Effector memory CD4-positive, alpha-beta T cell (primary cell): ENCODE results near the gene C16orf90.

Source experiments
- DNase-seq, 3 donors: peaks; one replicate each; pipeline ENCODE4 v3.0.0-alpha.2; 2020
- H3K27ac ChIP-seq: 2 replicates; pipeline ENCODE4 v1.7.0; 2013; ENCODE audit warnings: mild to moderate bottlenecking, low read length, moderate library complexity; ENCODE audit not compliant: insufficient read depth, poor library complexity, severe bottlenecking
- H3K27me3 ChIP-seq: replicated peaks from 2 replicates; pipeline ENCODE4 v1.7.0; 2013; ENCODE audit warnings: mild to moderate bottlenecking, low read length; ENCODE audit not compliant: insufficient read depth, control insufficient read depth, poor library complexity, severe bottlenecking
- H3K36me3 ChIP-seq: 2 replicates; pipeline ENCODE4 v1.7.0; 2013; ENCODE audit warnings: mild to moderate bottlenecking, low read length, moderate library complexity; ENCODE audit not compliant: control insufficient read depth, insufficient read depth
- H3K4me1 ChIP-seq: 2 replicates; pipeline ENCODE4 v1.7.0; 2013; ENCODE audit warnings: low read length, mild to moderate bottlenecking; ENCODE audit not compliant: control insufficient read depth, insufficient read depth, poor library complexity, severe bottlenecking
- H3K4me3 ChIP-seq: 2 replicates; pipeline ENCODE4 v1.7.0; 2013; ENCODE audit warnings: low read length, low read depth, mild to moderate bottlenecking; ENCODE audit not compliant: insufficient read depth, poor library complexity, severe bottlenecking
- H3K9me3 ChIP-seq: 2 replicates; pipeline ENCODE4 v1.7.0; 2013; ENCODE audit warnings: mild to moderate bottlenecking, low read length, moderate library complexity; ENCODE audit not compliant: control insufficient read depth

Gene C16orf90

DNA sequence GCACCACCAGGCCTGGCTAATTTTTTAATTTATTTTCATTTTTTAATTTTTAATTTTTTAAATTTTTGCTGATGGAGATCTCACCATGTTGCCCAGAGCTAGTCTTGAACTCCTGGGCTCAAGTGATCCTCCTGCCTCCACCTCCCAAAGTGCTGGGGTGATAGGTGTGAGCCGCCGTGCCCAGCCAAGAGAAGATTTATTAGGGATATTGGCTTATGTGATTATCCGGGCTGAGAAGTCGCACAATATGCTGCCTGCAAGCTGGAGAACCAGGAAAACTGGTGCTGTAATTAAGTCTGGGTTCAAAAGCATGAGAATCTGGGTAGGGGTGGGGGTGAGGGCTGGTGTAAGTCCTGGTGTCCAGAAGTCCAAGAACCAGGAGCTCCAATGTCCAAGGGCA lies 2.5 kb upstream of the C16orf90 start:
- no peaks in the 10 kb centered on the region for H3K27me3 ChIP-seq
- no peaks in the 10 kb centered on the region for H3K36me3 ChIP-seq
- no peak for DNase-seq
- H3K9me3 ChIP-seq: no peaks in the 10 kb centered on the region
- no peak overlapping the region for H3K27ac ChIP-seq
- H3K4me3 ChIP-seq: no peak overlapping the region
- peaks cover 18% of the 10 kb centered on the region for H3K4me1 ChIP-seq

DNA sequence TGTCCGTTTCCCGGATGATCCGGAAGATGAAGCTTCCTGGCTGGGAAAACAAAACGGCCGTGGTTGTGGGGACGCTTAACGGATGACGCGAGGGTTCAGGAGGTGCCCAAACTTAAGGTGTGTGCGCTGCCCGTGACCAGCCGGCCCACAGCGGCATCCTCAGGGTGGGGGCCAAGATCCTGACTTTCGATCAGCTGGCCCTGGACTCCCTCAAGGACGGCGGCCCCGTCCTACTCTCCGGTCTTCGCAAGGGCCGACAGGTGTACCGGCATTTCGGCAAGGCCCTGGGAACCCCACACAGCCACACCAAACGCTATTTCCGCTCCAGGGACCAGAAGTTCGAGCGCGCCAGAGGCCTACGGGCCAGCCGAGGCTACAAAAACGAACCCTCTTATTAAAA lies 1.1 kb upstream of the C16orf90 start:
- H3K9me3 ChIP-seq: no peaks in the 10 kb centered on the region
- H3K4me1 ChIP-seq: peaks cover 4% of the 10 kb centered on the region
- H3K27ac ChIP-seq: no peak overlapping the region
- no peak for DNase-seq
- H3K4me3 ChIP-seq: no peak overlapping the region
- no peaks in the 10 kb centered on the region for H3K36me3 ChIP-seq
- H3K27me3 ChIP-seq: no peaks in the 10 kb centered on the region

DNA sequence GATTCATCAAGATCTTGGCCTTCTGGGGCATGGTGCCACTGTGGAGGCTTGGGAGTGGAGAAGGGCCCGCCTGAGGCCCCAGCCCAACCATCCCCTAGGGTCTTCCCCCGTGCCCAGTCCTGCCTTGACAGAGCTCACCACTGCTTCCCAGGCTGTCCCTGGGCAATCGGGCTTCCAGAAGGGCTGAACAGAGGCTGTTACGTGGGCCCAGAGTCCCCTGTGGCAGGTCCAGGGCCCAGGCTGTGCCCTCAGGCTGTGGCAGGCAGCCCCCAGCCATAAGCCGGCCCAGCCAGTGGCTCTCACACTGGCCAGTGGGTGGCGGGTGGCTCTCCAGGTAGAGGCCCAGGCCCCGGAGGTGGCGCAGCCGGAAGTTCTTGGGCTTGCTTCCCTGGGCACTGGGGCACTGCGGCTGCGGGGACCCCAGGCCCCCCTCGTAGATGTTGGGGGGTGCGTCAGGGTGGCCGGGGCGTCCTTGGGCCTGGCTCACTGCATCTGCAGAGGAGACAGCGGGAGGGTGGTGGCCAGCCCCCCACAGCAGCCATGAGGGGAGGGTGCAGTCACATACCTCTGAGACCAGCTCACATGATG lies 809 bp downstream of the C16orf90 start:
- Histone ChIP-seq H3K27ac (no peak overlapping the region), H3K9me3 (no peaks in the 10 kb centered on the region), H3K4me3 (no peak overlapping the region), H3K4me1 (no peaks in the 10 kb centered on the region), H3K36me3 (no peaks in the 10 kb centered on the region), H3K27me3 (no peaks in the 10 kb centered on the region)
- no peak for DNase-seq

DNA sequence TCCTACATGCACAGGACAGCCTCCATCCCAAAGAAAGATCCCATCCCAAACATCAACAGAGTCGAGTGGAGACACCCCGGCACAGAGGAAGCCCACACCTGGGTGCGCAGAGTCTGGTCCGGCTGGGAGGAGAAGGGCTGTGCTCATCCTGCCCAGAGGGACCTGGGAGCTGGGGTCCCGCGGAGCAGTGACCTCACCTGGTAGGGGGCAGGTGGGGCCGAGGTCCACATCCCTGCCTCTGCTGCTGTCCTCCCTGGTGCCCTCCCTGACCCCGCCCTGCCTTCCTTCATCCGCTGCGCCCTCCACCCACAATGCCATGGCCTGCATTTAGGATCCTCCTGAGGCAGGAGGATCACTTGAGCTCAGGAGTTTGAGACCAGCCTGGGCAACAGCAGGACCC lies 2.9 kb downstream of the C16orf90 start:
- DNase-seq: no peak
- no peaks in the 10 kb centered on the region for H3K27me3 ChIP-seq
- H3K27ac ChIP-seq: no peak overlapping the region
- H3K9me3 ChIP-seq: no peaks in the 10 kb centered on the region
- no peaks in the 10 kb centered on the region for H3K36me3 ChIP-seq
- H3K4me3 ChIP-seq: no peak overlapping the region
- no peaks in the 10 kb centered on the region for H3K4me1 ChIP-seq

GRCh38 chr16:3490911-3491629 lies 4.2 kb downstream of the C16orf90 start:
- Histone ChIP-seq H3K9me3 (no peaks in the 10 kb centered on the region), H3K4me1 (no peaks in the 10 kb centered on the region), H3K27ac (no peak overlapping the region), H3K4me3 (no peak overlapping the region), H3K27me3 (no peaks in the 10 kb centered on the region), H3K36me3 (peaks cover 4% of the 10 kb centered on the region)
- no peak for DNase-seq

- Histone ChIP-seq H3K27me3 (no peaks in the 10 kb centered on the region), H3K4me3 (no peak overlapping the region), H3K36me3 (peaks cover 26% of the 10 kb centered on the region), H3K4me1 (no peaks in the 10 kb centered on the region), H3K9me3 (no peaks in the 10 kb centered on the region), H3K27ac (no peak overlapping the region)
- no peak for DNase-seq
Observed at GRCh38 chr16:3488801-3489200, 6.5 kb downstream of the C16orf90 start.

GRCh38 chr16:3487521-3488410 lies 7.5 kb downstream of the C16orf90 start:
- Histone ChIP-seq H3K4me1 (no peaks in the 10 kb centered on the region), H3K4me3 (no peak overlapping the region), H3K9me3 (no peaks in the 10 kb centered on the region), H3K27ac (no peak overlapping the region), H3K27me3 (no peaks in the 10 kb centered on the region), H3K36me3 (peaks cover 37% of the 10 kb centered on the region)
- DNase-seq: no peak

GRCh38 chr16:3486506-3487215 lies 8.6 kb downstream of the C16orf90 start:
- no peaks in the 10 kb centered on the region for H3K27me3 ChIP-seq
- no peak for DNase-seq
- H3K9me3 ChIP-seq: no peaks in the 10 kb centered on the region
- no peaks in the 10 kb centered on the region for H3K4me1 ChIP-seq
- H3K36me3 ChIP-seq: peaks cover 48% of the 10 kb centered on the region
- H3K27ac ChIP-seq: no peak overlapping the region
- H3K4me3 ChIP-seq: no peak overlapping the region

- Histone ChIP-seq H3K4me3 (no peak overlapping the region), H3K27me3 (no peaks in the 10 kb centered on the region), H3K36me3 (peaks cover 53% of the 10 kb centered on the region), H3K27ac (no peak overlapping the region), H3K4me1 (no peaks in the 10 kb centered on the region), H3K9me3 (no peaks in the 10 kb centered on the region)
- no peak for DNase-seq
Observed at GRCh38 chr16:3485821-3486505, 9.3 kb downstream of the C16orf90 start.
